PC-9 (cell line): ENCODE results near the gene F12. TPM values are rescaled to one million over a fixed set of nuclear protein-coding genes. Genes with fewer than 3 reads are reported as not detected.

ENCODE experiments used
- BruUV-seq: library from RNA; stranded (reverse); fragments of 400-500 nt; replicated peaks from 2 replicates; lab custom pipeline; 2021; lab: Mats Ljungman, UMichigan
- CTCF ChIA-PET: fragments of 300-600 bp; sonication (Branson Sonifier 250); formaldehyde crosslinking; loops from one replicate; lab custom pipeline; 2022; ENCODE audit warnings: antibody characterized with exemption; lab: Charles Lee
- POLR2A ChIA-PET: fragments of 300-600 bp; sonication (Branson Sonifier 250); formaldehyde crosslinking; loops from one replicate; lab custom pipeline; 2022; ENCODE audit warnings: antibody characterized with exemption; ENCODE audit not compliant: unreplicated experiment; lab: Charles Lee
- DNase-seq, 2 experiments: peaks; one replicate each; pipeline versions ENCODE4 v3.0.0 to v3.0.0-alpha.2; 2015 to 2022; ENCODE audit warnings: mixed read lengths in 1 of 2
- H2AFZ ChIP-seq: fragments of 200-600 bp; sonication (generic); 2 replicates; pipeline ENCODE4 v1.8.1; 2017; ENCODE audit warnings: antibody characterized with exemption
- H3F3A ChIP-seq: fragments of 200-600 bp; sonication (generic); 2 replicates; pipeline ENCODE4 v1.8.1; 2017; ENCODE audit warnings: antibody characterized with exemption, mild to moderate bottlenecking, low read depth; ENCODE audit not compliant: insufficient read depth
- H3K27ac ChIP-seq: fragments of 200-600 bp; sonication (generic); 2 replicates; pipeline ENCODE4 v1.6.1; 2016; ENCODE audit warnings: mixed run types
- H3K27me3 ChIP-seq: fragments of 200-600 bp; sonication (generic); 2 replicates; pipeline ENCODE4 v1.6.1; 2016; ENCODE audit warnings: low read depth, mixed run types; ENCODE audit not compliant: insufficient read depth
- H3K36me3 ChIP-seq: fragments of 200-600 bp; sonication (generic); 2 replicates; pipeline ENCODE4 v1.6.1; 2016; ENCODE audit warnings: low read depth, mixed run types
- H3K4me1 ChIP-seq: fragments of 200-600 bp; sonication (generic); replicated peaks from 2 replicates; pipeline ENCODE4 v1.6.1; 2016; ENCODE audit warnings: mixed run types; ENCODE audit not compliant: insufficient read depth
- H3K4me2 ChIP-seq: fragments of 200-600 bp; sonication (generic); 2 replicates; pipeline ENCODE4 v1.6.1; 2017; ENCODE audit warnings: mixed run types
- H3K4me3 ChIP-seq: fragments of 200-600 bp; sonication (generic); 2 replicates; pipeline ENCODE4 v1.6.1; 2016; ENCODE audit warnings: mixed run types
- H3K79me2 ChIP-seq: fragments of 200-600 bp; sonication (generic); 2 replicates; pipeline ENCODE4 v1.6.1; 2017; ENCODE audit warnings: low read depth, mixed run types
- H3K9me2 ChIP-seq: fragments of 200-600 bp; sonication (generic); 2 replicates; pipeline ENCODE4 v1.8.1; 2017; ENCODE audit warnings: mild to moderate bottlenecking; ENCODE audit not compliant: insufficient read depth
- H3K9me3 ChIP-seq: fragments of 200-600 bp; sonication (generic); 2 replicates; pipeline ENCODE4 v1.8.1; 2016; ENCODE audit warnings: low read depth; ENCODE audit not compliant: insufficient read depth
- H4K20me1 ChIP-seq: fragments of 200-600 bp; sonication (generic); 2 replicates; pipeline ENCODE4 v1.8.1; 2017; ENCODE audit not compliant: insufficient read depth
- CTCF ChIP-seq: fragments of 200-600 bp; sonication (generic); conservative IDR thresholded peaks from 2 replicates; pipeline ENCODE4 v1.6.1; 2017; ENCODE audit warnings: mixed run types, antibody characterized with exemption, mild to moderate bottlenecking, moderate library complexity
- EZH2 ChIP-seq: fragments of 200-600 bp; sonication (generic); IDR thresholded peaks from 2 replicates; pipeline ENCODE4 v1.8.0; 2017; ENCODE audit warnings: antibody characterized with exemption, low read depth
- intact Hi-C: fragments of 100-400 bp; cut with micrococcal nuclease; formaldehyde crosslinking; loops from one replicate; pipeline ENCODE4 v1.10.0; 2022; ENCODE audit not compliant: unreplicated experiment
- total RNA-seq: library from RNA; stranded (reverse); gene quantifications from 2 replicates; pipeline ENCODE4 v1.2.3, GENCODE V29; 2021

F12 gene
- total RNA-seq, 1 experiment from 2014 or later: 14.5 TPM

GRCh38 chr5:177354256-177354655, 55.1 kb downstream of the F12 start:
- ChIA-PET POLR2A (no interaction called here), CTCF (no interaction called here)
- Histone ChIP-seq H2AFZ (no peak overlapping the region), H3K9me3 (no peaks in the 10 kb centered on the region), H3K36me3 (0 out of 2 replicates have a peak, but pooled peaks cover 1% of the 10 kb centered on the region), H3K9me2 (no peaks in the 10 kb centered on the region), H3K79me2 (peaks cover 21% of the 10 kb centered on the region), H3K4me3 (no peak overlapping the region), H3K27me3 (peaks cover 10% of the 10 kb centered on the region; the same call in 1 of the 2 replicates), H4K20me1 (no peaks in the 10 kb centered on the region), H3F3A (0 out of 2 replicates have a peak, but pooled peaks cover 3% of the 10 kb centered on the region), H3K4me1 (peaks cover 16% of the 10 kb centered on the region), H3K27ac (no peak overlapping the region), H3K4me2 (no peak overlapping the region)
- TF ChIP-seq CTCF (no peak), EZH2 (no peak)
- DNase-seq: no peak
- intact Hi-C loops: loop anchor here (5.0 kb wide), 1 partner anchor 38 kb away; no protein-coding TSS in a partner anchor
- no TSS peak for BruUV-seq

GRCh38 chr5:177353093-177353492, 56.3 kb downstream of the F12 start:
- CTCF ChIA-PET: no interaction called here
- Histone ChIP-seq H3K4me1 (peaks cover 20% of the 10 kb centered on the region), H3K4me3 (no peak overlapping the region), H2AFZ (no peak overlapping the region), H4K20me1 (no peaks in the 10 kb centered on the region), H3K9me3 (no peaks in the 10 kb centered on the region), H3K36me3 (0 out of 2 replicates have a peak, but pooled peaks cover 6% of the 10 kb centered on the region), H3K9me2 (no peaks in the 10 kb centered on the region), H3K27ac (no peak overlapping the region), H3F3A (0 out of 2 replicates have a peak, but pooled peaks cover 3% of the 10 kb centered on the region), H3K27me3 (peaks cover 7% of the 10 kb centered on the region; the same call in 1 of the 2 replicates), H3K79me2 (peaks cover 33% of the 10 kb centered on the region), H3K4me2 (no peak overlapping the region)
- intact Hi-C loops: loop anchor here (5.0 kb wide), 1 partner anchor 39 kb away; no protein-coding TSS in a partner anchor
- POLR2A ChIA-PET: no interaction called here
- DNase-seq: no peak
- no peak for TF ChIP-seq CTCF
- TF ChIP-seq EZH2: no peak
- no TSS peak for BruUV-seq

Other genes with a start within 250 kb of the F12 start
- 16.9 and 25.2 TPM in 2 replicates for gene RAB24, start 105.8 kb downstream of the F12 start, total RNA-seq
- gene PRELID1, start 105.8 kb downstream of the F12 start, total RNA-seq: 189 and 209 TPM in 2 replicates
- gene MXD3, start 97.7 kb downstream of the F12 start, total RNA-seq: 50.0 and 54.8 TPM in 2 replicates
- 129 and 153 TPM in 2 replicates for gene LMAN2, start 57.9 kb downstream of the F12 start, total RNA-seq
- gene RGS14, start 51.6 kb downstream of the F12 start, total RNA-seq: 11.9 and 13.6 TPM in 2 replicates
- gene SLC34A1, start 25.1 kb downstream of the F12 start, total RNA-seq: 0.28 TPM in 1 of 2 replicates, not detected in the other
- not detected in 2 replicates for gene PFN3, start 8.9 kb downstream of the F12 start, total RNA-seq
- 82.3 and 124 TPM in 2 replicates for gene GRK6, start 17.1 kb upstream of the F12 start, total RNA-seq
- gene PRR7, start 37.2 kb upstream of the F12 start, total RNA-seq: 22.2 and 31.7 TPM in 2 replicates
- gene DBN1, start 64.1 kb upstream of the F12 start, total RNA-seq: 144 and 181 TPM in 2 replicates
- gene PDLIM7, start 88.0 kb upstream of the F12 start, total RNA-seq: 167 and 202 TPM in 2 replicates
- 12.2 and 12.3 TPM in 2 replicates for gene DOK3, start 100.3 kb upstream of the F12 start, total RNA-seq
- gene DDX41, start 107.4 kb upstream of the F12 start, total RNA-seq: 90.8 and 93.1 TPM in 2 replicates
- gene FAM193B, start 145.0 kb upstream of the F12 start, total RNA-seq: 70.4 and 102 TPM in 2 replicates
- 168 and 173 TPM in 2 replicates for gene TMED9, start 182.6 kb upstream of the F12 start, total RNA-seq
- gene B4GALT7, start 190.6 kb upstream of the F12 start, total RNA-seq: 27.9 and 29.5 TPM in 2 replicates